H1 (cell line): Measurements from ENCODE around the gene SLC26A1. TPM values are rescaled to one million over a fixed set of nuclear protein-coding genes. Genes with fewer than 3 reads are reported as not detected.

Experiments
- CTCF ChIA-PET: fragments of 300-600 bp; sonication (Branson Sonifier 250); formaldehyde crosslinking; loops from one replicate; lab custom pipeline; 2021; ENCODE audit not compliant: partially characterized antibody; lab: Charles Lee
- POLR2A ChIA-PET: fragments of 300-600 bp; sonication (Branson Sonifier 250); formaldehyde crosslinking; loops from one replicate; lab custom pipeline; 2021; ENCODE audit warnings: inconsistent platforms; ENCODE audit not compliant: partially characterized antibody; lab: Charles Lee
- DNase-seq, 2 experiments: peaks; one replicate each; pipeline versions ENCODE4 v3.0.0 to v3.0.0-alpha.2; 2010 to 2022; ENCODE audit warnings: low spot score in 2 of 2, low read depth in 1 of 2, mixed read lengths in 1 of 2
- FAIRE-seq: peaks from 2 replicates; lab custom pipeline; 2011; peaks lifted over from hg19 to GRCh38; lab: Jason Lieb, UNC
- H2AFZ ChIP-seq: 2 replicates; pipeline ENCODE4 v1.8.1; 2012; ENCODE audit warnings: low read length, inconsistent platforms
- H2AK5ac ChIP-seq: 2 replicates; pipeline ENCODE4 v1.6.1; 2013; ENCODE audit warnings: low read depth, low read length
- H2BK120ac ChIP-seq: replicated peaks from 2 replicates; pipeline ENCODE3; 2013; ENCODE audit warnings: low read depth, low read length, inconsistent platforms
- H2BK12ac ChIP-seq: 2 replicates; pipeline ENCODE4 v1.6.1; 2013; ENCODE audit warnings: low read depth, low read length
- H2BK15ac ChIP-seq: 2 replicates; pipeline ENCODE4 v1.6.1; 2013; ENCODE audit warnings: low read length
- H2BK20ac ChIP-seq: 2 replicates; pipeline ENCODE4 v1.6.1; 2013; ENCODE audit warnings: low read length
- H2BK5ac ChIP-seq: 2 replicates; pipeline ENCODE4 v1.6.1; 2013; ENCODE audit warnings: low read depth, low read length
- H3K14ac ChIP-seq: 2 replicates; pipeline ENCODE4 v1.6.1; 2013; ENCODE audit warnings: inconsistent platforms; ENCODE audit not compliant: insufficient read length
- H3K18ac ChIP-seq: 2 replicates; pipeline ENCODE4 v1.6.1; 2013; ENCODE audit warnings: low read length; ENCODE audit errors: extremely low read depth
- H3K23ac ChIP-seq: 2 replicates; pipeline ENCODE4 v1.6.1; 2013; ENCODE audit warnings: inconsistent platforms; ENCODE audit not compliant: insufficient read length
- H3K23me2 ChIP-seq: 2 replicates; pipeline ENCODE4 v1.6.1; 2013; ENCODE audit warnings: low read depth, low read length
- H3K27ac ChIP-seq: 2 replicates; pipeline ENCODE4 v1.6.1; 2011; ENCODE audit warnings: low read depth, low read length, inconsistent platforms
- H3K27me3 ChIP-seq, 4 experiments: replicated peaks in 1 of 4; 1 replicate in 1 of 4; 2 replicates in 3 of 4; pipeline versions ENCODE4 v1.6.1 to v1.8.1; 2011 to 2013; ENCODE audit warnings: low read length in 3 of 4, mild to moderate bottlenecking in 3 of 4, inconsistent platforms in 2 of 4, mixed read lengths in 2 of 4, moderate library complexity in 1 of 4; ENCODE audit not compliant: control insufficient read depth in 3 of 4, insufficient read depth in 3 of 4; ENCODE audit errors: extremely low read depth in 1 of 4
- H3K36me3 ChIP-seq, 4 experiments: 2 replicates each; pipeline versions ENCODE4 v1.6.1 to v1.8.1; 2011 to 2013; ENCODE audit warnings: mild to moderate bottlenecking in 4 of 4, low read length in 3 of 4, moderate library complexity in 2 of 4, control low read depth in 1 of 4, inconsistent platforms in 1 of 4; ENCODE audit not compliant: insufficient read depth in 4 of 4, control insufficient read depth in 2 of 4
- H3K4ac ChIP-seq: replicated peaks from 2 replicates; pipeline ENCODE3; 2013; ENCODE audit warnings: low read length, low read depth, mixed read lengths, inconsistent platforms; ENCODE audit not compliant: insufficient read length
- H3K4me1 ChIP-seq, 4 experiments: replicated peaks in 1 of 4; 1 replicate in 1 of 4; 2 replicates in 3 of 4; pipeline versions ENCODE4 v1.6.1 to v1.8.1; 2011 to 2013; ENCODE audit warnings: low read length in 3 of 4, inconsistent platforms in 2 of 4, mixed read lengths in 1 of 4; ENCODE audit not compliant: insufficient read depth in 4 of 4, control insufficient read depth in 3 of 4
- H3K4me2 ChIP-seq, 2 experiments: 2 replicates each; pipeline versions ENCODE4 v1.6.1 to v1.8.1; 2011 to 2013; ENCODE audit warnings: low read depth in 2 of 2, low read length in 2 of 2, control low read depth in 1 of 2, inconsistent platforms in 1 of 2, mild to moderate bottlenecking in 1 of 2; ENCODE audit not compliant: insufficient read depth in 1 of 2
- H3K4me3 ChIP-seq, 4 experiments: fragments of 200-600, 300-600 bp in 1 of 4; sonication (generic), shearing (Covaris generic), sonication (Bioruptor Twin) in 1 of 4; 2 replicates each; pipeline versions ENCODE4 v1.5.1 to v1.8.1; 2011 to 2016; ENCODE audit warnings: low read length in 4 of 4, low read depth in 3 of 4, control low read depth in 2 of 4, inconsistent platforms in 2 of 4, mild to moderate bottlenecking in 2 of 4, mixed read lengths in 1 of 4, moderate library complexity in 1 of 4; ENCODE audit not compliant: insufficient read depth in 2 of 4; ENCODE audit errors: extremely low read depth in 1 of 4
- H3K56ac ChIP-seq: replicated peaks from 2 replicates; pipeline ENCODE3; 2013; ENCODE audit warnings: low read depth, mild to moderate bottlenecking, mixed read lengths, low read length, inconsistent platforms; ENCODE audit not compliant: insufficient read length
- H3K79me1 ChIP-seq: 2 replicates; pipeline ENCODE4 v1.6.1; 2013; ENCODE audit warnings: low read depth, low read length, control low read depth
- H3K79me2 ChIP-seq, 2 experiments: 2 replicates each; pipeline versions ENCODE4 v1.6.1 to v1.8.1; 2012 to 2013; ENCODE audit warnings: low read length in 2 of 2, mild to moderate bottlenecking in 2 of 2, inconsistent platforms in 1 of 2; ENCODE audit not compliant: insufficient read depth in 2 of 2, control insufficient read depth in 1 of 2
- H3K9ac ChIP-seq, 4 experiments: replicated peaks in 1 of 4; 1 replicate in 1 of 4; 2 replicates in 3 of 4; pipeline versions ENCODE4 v1.6.1 to v1.8.1; 2011 to 2013; ENCODE audit warnings: low read depth in 3 of 4, low read length in 3 of 4, control low read depth in 2 of 4, mild to moderate bottlenecking in 2 of 4, moderate library complexity in 2 of 4, inconsistent platforms in 1 of 4; ENCODE audit errors: extremely low read depth in 1 of 4
- H3K9me3 ChIP-seq, 2 experiments: 2 replicates each; pipeline versions ENCODE4 v1.6.1 to v1.8.1; 2012 to 2013; ENCODE audit warnings: mild to moderate bottlenecking in 2 of 2, moderate library complexity in 2 of 2, control low read depth in 1 of 2, inconsistent platforms in 1 of 2, low read depth in 1 of 2, low read length in 1 of 2, mixed read lengths in 1 of 2; ENCODE audit not compliant: insufficient read depth in 2 of 2
- H4K20me1 ChIP-seq, 2 experiments: replicated peaks in 1 of 2; 2 replicates each; pipeline versions ENCODE3 to v1.8.1; 2011 to 2013; ENCODE audit warnings: inconsistent platforms in 2 of 2, low read length in 2 of 2, mild to moderate bottlenecking in 1 of 2; ENCODE audit not compliant: insufficient read depth in 2 of 2, control insufficient read depth in 1 of 2
- H4K5ac ChIP-seq: 2 replicates; pipeline ENCODE4 v1.6.1; 2013; ENCODE audit warnings: low read length, low read depth, mixed read lengths, inconsistent platforms; ENCODE audit not compliant: insufficient read length
- H4K8ac ChIP-seq: 2 replicates; pipeline ENCODE4 v1.8.0; 2013; ENCODE audit warnings: mild to moderate bottlenecking, moderate library complexity, low read length, inconsistent platforms; ENCODE audit not compliant: insufficient read depth; ENCODE audit errors: extremely low read depth
- H4K91ac ChIP-seq: replicated peaks from 2 replicates; pipeline ENCODE3; 2013; ENCODE audit warnings: low read length, mixed read lengths, inconsistent platforms; ENCODE audit not compliant: insufficient read length
- ATF2 ChIP-seq: IDR thresholded peaks from 2 replicates; pipeline ENCODE4 v1.6.1; 2012; ENCODE audit warnings: low read length, inconsistent platforms
- BACH1 ChIP-seq: IDR thresholded peaks from 2 replicates; pipeline ENCODE4 v1.6.1; 2012; ENCODE audit warnings: low read length, improper control_type of control experiment
- CEBPB ChIP-seq: IDR thresholded peaks from 2 replicates; pipeline ENCODE4 v1.6.1; 2012; ENCODE audit warnings: low read depth, low read length
- CTBP2 ChIP-seq: IDR thresholded peaks from 2 replicates; pipeline ENCODE4 v1.7.0; 2011; ENCODE audit warnings: borderline replicate concordance, mild to moderate bottlenecking, moderate library complexity, mixed read lengths, low read length; ENCODE audit not compliant: insufficient read depth, insufficient read length
- EGR1 ChIP-seq: IDR thresholded peaks from 2 replicates; pipeline ENCODE4 v1.6.1; 2011; ENCODE audit warnings: low read depth, low read length, borderline replicate concordance
- HDAC6 ChIP-seq: IDR thresholded peaks from one replicate; pipeline ENCODE4 v1.7.1; 2012; ENCODE audit warnings: low read depth, mild to moderate bottlenecking, inconsistent platforms, low read length, moderate library complexity
- RFX5 ChIP-seq: IDR thresholded peaks from 2 replicates; pipeline ENCODE4 v1.6.1; 2011; ENCODE audit warnings: low read depth, low read length, improper control_type of control experiment, borderline replicate concordance
- RNF2 ChIP-seq: fragments of 200-900, 300-1000 bp; sonication (generic); IDR thresholded peaks from 2 replicates; pipeline ENCODE4 v1.7.1; 2016; ENCODE audit warnings: borderline replicate concordance, low read depth, mild to moderate bottlenecking, antibody characterized with exemption, low read length; ENCODE audit not compliant: poor library complexity, severe bottlenecking; ENCODE audit errors: missing control alignments
- SIN3A ChIP-seq, 2 experiments: IDR thresholded peaks in 1 of 2; conservative IDR thresholded peaks in 1 of 2; 2 replicates each; pipeline ENCODE4 v1.6.1; 2011 to 2012; ENCODE audit warnings: low read length in 2 of 2, improper control_type of control experiment in 1 of 2, low read depth in 1 of 2, mild to moderate bottlenecking in 1 of 2
- SIRT6 ChIP-seq: IDR thresholded peaks from one replicate; pipeline ENCODE4 v1.7.1; 2012; ENCODE audit warnings: low read length, inconsistent platforms
- SP1 ChIP-seq: IDR thresholded peaks from 2 replicates; pipeline ENCODE4 v1.6.1; 2011; ENCODE audit warnings: low read depth, low read length
- WGBS, 2 experiments: shearing (Covaris generic) in 1 of 2; methylation state at CpG; one replicate each; pipeline versions ENCODE4 v1.1.6 to v1.1.7; 2013 to 2015; ENCODE audit warnings: low lambda C conversion rate in 2 of 2, mixed read lengths in 2 of 2, inconsistent platforms in 1 of 2, low coverage in 1 of 2, missing lambda C conversion rate in 1 of 2; ENCODE audit not compliant: insufficient replicate concordance in 2 of 2, insufficient coverage in 1 of 2, insufficient read length in 1 of 2; ENCODE audit errors: extremely low coverage in 1 of 2, missing lambda C conversion rate in 1 of 2; 5-methylcytosine and 5-hydroxymethylcytosine counted together
- polyA plus RNA-seq, 7 experiments: library from polyadenylated mRNA; depleted of rRNA in 3 of 7; stranded (reverse) in 5 of 7; unstranded in 2 of 7; fragments of >200 nt in 5 of 7; fragments of 200-250 nt in 2 of 7; gene quantifications; 1 replicate in 5 of 7; 2 replicates in 1 of 7; 4 replicates in 1 of 7; pipeline versions ENCODE4 v1.2.1 to v1.2.3, GENCODE V29; 2011 to 2013; ENCODE audit warnings: missing spikeins in 2 of 7, mixed read lengths in 2 of 7
- total RNA-seq: library from RNA; stranded (reverse); fragmentation: NEBNext Ultra II Directional; extraction: Animal tissue kit (Norgen Biotek cat#: 25700); gene quantifications from 2 replicates; pipeline ENCODE4 v1.2.1, GENCODE V29; 2021

The SLC26A1 gene
- total and polyA plus RNA-seq, 2 of the 8 experiments (the other 6 are each of a cell fraction or from before 2014, with no cell fraction given): 0.11 TPM; not detected in 1

GRCh38 chr4:958696-959337 is 34.4 kb downstream of the SLC26A1 start:
- Histone ChIP-seq H4K91ac (no peak overlapping the region), H3K9ac (no peak overlapping the region), H2AK5ac (no peak overlapping the region)
- TF ChIP-seq RFX5 (no peak), CTBP2 (no peak), EGR1 (no peak), ATF2 (no peak), RNF2 (no peak), SP1 (no peak), SIRT6 (no peak), BACH1 (no peak), CEBPB (no peak), SIN3A (conservative IDR thresholded peaks at IDR 0.05 in 1 of 2, IDR thresholded peaks at IDR 0.05 in 1 of 2; ENCODE audit: low read depth in 1 of 2, low read length in 2 of 2) (no peak), HDAC6 (no peak)

More at GRCh38 chr4:958696-959337, 34.4 kb downstream of the SLC26A1 start:
- Histone ChIP-seq H2BK12ac (no peak overlapping the region), H3K79me2 (no peaks in the 10 kb centered on the region), H3K18ac (no peak overlapping the region), H2BK20ac (no peak overlapping the region), H2BK15ac (no peak overlapping the region), H3K9me3 (no peaks in the 10 kb centered on the region), H3K14ac (no peak overlapping the region), H4K5ac (no peak overlapping the region), H3K4me1 (no peaks in the 10 kb centered on the region; a peak in 1 of 7 replicates), H3K4me3 (no peak overlapping the region), H3K79me1 (no peaks in the 10 kb centered on the region), H4K20me1 (peaks cover 0 to 5% of the 10 kb centered on the region in 2 experiments), H2BK5ac (no peak overlapping the region), H3K27me3 (no peaks in the 10 kb centered on the region), H3K56ac (no peak overlapping the region), H3K4me2 (no peak overlapping the region), H3K23ac (no peak overlapping the region), H3K27ac (no peak overlapping the region), H4K8ac (no peak overlapping the region), H3K4ac (no peak overlapping the region), H3K36me3 (no peaks in the 10 kb centered on the region), H2AFZ (no peak overlapping the region), H2BK120ac (no peak overlapping the region), H3K23me2 (no peaks in the 10 kb centered on the region)
- FAIRE-seq (no peak), DNase-seq (no peak)
- ChIA-PET CTCF (interaction anchor here (1.4 to 1.6 kb wide), 2 partner anchors 9 to 10 kb away, joined by 3 to 4 read pairs; no protein-coding TSS in a partner anchor), POLR2A (interaction anchor here (1.2 to 1.6 kb wide), 4 partner anchors 10 to 76 kb away, joined by 3 to 4 read pairs (median 4); no protein-coding TSS in a partner anchor)
- WGBS, 2 experiments: 90% methylated on average over 17 of the region's 17 CpGs; no CpG with 5 or more reads in 1 of the 2 experiments
